ENCODE data around the gene CARD10.

Gene CARD10

GRCh38 chr22:37453696-37454095 lies 65.5 kb downstream of the CARD10 start:
- Histone ChIP-seq H3K27me3 (ENCODE audit: control insufficient read depth, insufficient read depth, low read length) (no peaks in the 10 kb centered on the region), H3K36me3 (ENCODE audit: control insufficient read depth, insufficient read depth, low read length) (no peaks in the 10 kb centered on the region), H3K27ac (ENCODE audit: low read length) (no peak overlapping the region), H3K4me1 (ENCODE audit: control insufficient read depth, insufficient read depth, low read length) (no peaks in the 10 kb centered on the region; the same call in 1 of the 2 replicates), H3K9me3 (ENCODE audit: control insufficient read depth, insufficient read depth, low read length) (no peaks in the 10 kb centered on the region), H3K4me3 (ENCODE audit: low read length) (no peak overlapping the region)
- DNase-seq (ENCODE audit: low read depth, low spot score): no peak
- no CpG with 5 or more reads among the region's 7 CpGs for WGBS (ENCODE audit: insufficient coverage, insufficient read length)

DNA sequence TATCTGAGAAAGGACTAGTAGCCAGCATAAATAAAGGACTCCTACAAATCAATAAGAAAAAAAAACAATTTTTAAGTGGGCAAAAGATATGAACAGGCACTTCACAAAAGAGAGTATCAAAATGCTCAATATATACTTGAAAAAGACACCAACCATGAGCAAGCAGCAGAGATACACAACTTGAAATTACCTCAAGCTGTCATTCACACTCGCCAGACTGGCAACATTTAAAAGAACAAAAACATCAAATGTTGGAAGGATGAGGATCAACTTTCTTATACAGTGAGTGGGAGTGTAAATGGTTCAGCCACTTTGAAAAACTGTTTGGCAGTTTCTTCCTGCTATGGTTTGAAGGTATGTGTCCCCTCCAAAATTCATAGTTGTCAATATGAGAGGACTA lies 68.0 kb downstream of the CARD10 start:
- no peak for DNase-seq (ENCODE audit: low read depth, low spot score)
- no peaks in the 10 kb centered on the region; the same call in 1 of the 2 replicates for H3K4me1 ChIP-seq (ENCODE audit: control insufficient read depth, insufficient read depth, low read length)
- WGBS (ENCODE audit: insufficient coverage, insufficient read length): no CpG with 5 or more reads among the region's 1 CpG
- H3K4me3 ChIP-seq (ENCODE audit: low read length): no peak overlapping the region
- H3K9me3 ChIP-seq (ENCODE audit: control insufficient read depth, insufficient read depth, low read length): no peaks in the 10 kb centered on the region
- no peaks in the 10 kb centered on the region for H3K27me3 ChIP-seq (ENCODE audit: control insufficient read depth, insufficient read depth, low read length)
- no peaks in the 10 kb centered on the region for H3K36me3 ChIP-seq (ENCODE audit: control insufficient read depth, insufficient read depth, low read length)
- no peak overlapping the region for H3K27ac ChIP-seq (ENCODE audit: low read length)

DNA sequence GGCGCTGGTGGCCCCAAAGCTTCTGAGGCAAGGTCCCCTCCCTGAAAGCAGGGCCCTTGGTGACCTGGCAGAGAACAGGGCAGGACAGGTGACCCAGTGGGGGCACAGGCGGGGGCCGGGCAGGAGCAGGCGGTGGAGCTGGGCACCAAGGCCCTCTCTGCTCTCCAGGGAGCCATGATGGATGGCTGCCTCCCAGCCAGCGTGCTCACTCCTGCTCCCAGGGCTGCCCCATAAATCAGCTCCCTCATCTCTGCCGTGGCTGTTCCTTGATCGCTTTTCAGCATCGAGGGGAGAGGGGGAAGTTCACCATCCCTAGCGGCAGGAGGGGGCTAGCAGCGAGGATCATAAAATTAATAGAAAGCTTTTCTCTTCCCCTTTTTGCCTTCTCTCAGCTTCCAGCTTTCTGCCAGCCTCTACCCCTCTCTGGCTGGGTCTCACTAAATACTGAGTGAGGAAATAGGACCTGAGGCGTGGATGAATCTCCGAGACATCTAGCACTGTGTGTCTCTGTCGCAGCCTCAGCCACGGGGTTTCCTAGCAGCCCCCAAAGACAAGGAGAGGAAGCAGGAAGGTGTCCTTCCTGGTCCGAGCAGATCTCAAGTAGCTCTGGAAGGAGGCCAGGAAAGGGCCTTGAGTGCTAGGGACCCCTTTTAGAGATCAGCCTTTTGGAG lies 69.7 kb downstream of the CARD10 start:
- no peaks in the 10 kb centered on the region; the same call in 1 of the 2 replicates for H3K4me1 ChIP-seq (ENCODE audit: control insufficient read depth, insufficient read depth, low read length)
- no peaks in the 10 kb centered on the region for H3K9me3 ChIP-seq (ENCODE audit: control insufficient read depth, insufficient read depth, low read length)
- no peak for DNase-seq (ENCODE audit: low read depth, low spot score)
- H3K36me3 ChIP-seq (ENCODE audit: control insufficient read depth, insufficient read depth, low read length): no peaks in the 10 kb centered on the region
- no peak overlapping the region for H3K4me3 ChIP-seq (ENCODE audit: low read length)
- no CpG with 5 or more reads among the region's 15 CpGs for WGBS (ENCODE audit: insufficient coverage, insufficient read length)
- H3K27me3 ChIP-seq (ENCODE audit: control insufficient read depth, insufficient read depth, low read length): no peaks in the 10 kb centered on the region
- H3K27ac ChIP-seq (ENCODE audit: low read length): no peak overlapping the region

DNA sequence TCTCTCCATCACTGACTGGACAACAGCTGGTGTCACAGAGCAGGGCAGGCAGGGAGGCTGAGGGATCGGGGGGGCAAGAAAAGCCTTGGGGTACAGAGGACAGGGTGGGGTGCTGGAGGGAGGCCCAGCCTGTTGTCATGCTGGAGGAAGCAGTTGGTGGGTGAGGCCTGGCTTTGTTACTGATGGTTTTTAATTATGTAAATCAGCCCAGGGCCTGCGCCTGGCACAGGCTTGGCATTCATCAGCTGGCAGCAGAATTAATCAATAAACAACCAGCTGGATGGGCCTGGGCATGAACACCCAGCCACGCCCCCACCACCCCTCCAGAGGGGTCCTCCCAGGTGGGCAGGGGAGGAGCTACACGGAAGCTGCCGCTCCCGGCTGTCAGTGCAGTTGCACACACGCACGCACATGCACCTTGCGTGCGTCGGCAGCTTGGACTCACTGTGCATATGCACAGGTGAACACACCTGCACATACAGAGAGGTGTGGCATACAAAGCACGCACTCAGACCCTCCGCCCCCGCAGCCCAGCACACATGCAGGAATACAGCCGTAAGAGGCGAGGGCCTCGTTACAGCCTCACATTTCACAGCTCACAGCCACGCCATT lies 70.6 kb downstream of the CARD10 start:
- Histone ChIP-seq H3K4me1 (ENCODE audit: control insufficient read depth, insufficient read depth, low read length) (no peaks in the 10 kb centered on the region; the same call in 1 of the 2 replicates), H3K27me3 (ENCODE audit: control insufficient read depth, insufficient read depth, low read length) (no peaks in the 10 kb centered on the region), H3K27ac (ENCODE audit: low read length) (no peak overlapping the region), H3K36me3 (ENCODE audit: control insufficient read depth, insufficient read depth, low read length) (no peaks in the 10 kb centered on the region), H3K9me3 (ENCODE audit: control insufficient read depth, insufficient read depth, low read length) (no peaks in the 10 kb centered on the region), H3K4me3 (ENCODE audit: low read length) (no peak overlapping the region)
- WGBS (ENCODE audit: insufficient coverage, insufficient read length): no CpG with 5 or more reads among the region's 18 CpGs
- no peak for DNase-seq (ENCODE audit: low read depth, low spot score)

GRCh38 chr22:37445501-37445900 lies 73.7 kb downstream of the CARD10 start:
- Histone ChIP-seq H3K27ac (ENCODE audit: low read length) (no peak overlapping the region), H3K27me3 (ENCODE audit: control insufficient read depth, insufficient read depth, low read length) (no peaks in the 10 kb centered on the region), H3K36me3 (ENCODE audit: control insufficient read depth, insufficient read depth, low read length) (no peaks in the 10 kb centered on the region), H3K4me1 (ENCODE audit: control insufficient read depth, insufficient read depth, low read length) (no peaks in the 10 kb centered on the region), H3K4me3 (ENCODE audit: low read length) (no peak overlapping the region), H3K9me3 (ENCODE audit: control insufficient read depth, insufficient read depth, low read length) (no peaks in the 10 kb centered on the region)
- 100% methylated on average over 2 of the region's 9 CpGs for WGBS (ENCODE audit: insufficient coverage, insufficient read length)
- DNase-seq (ENCODE audit: low read depth, low spot score): no peak

GRCh38 chr22:37443977-37444376 lies 75.2 kb downstream of the CARD10 start:
- no peak overlapping the region for H3K4me3 ChIP-seq (ENCODE audit: low read length)
- no CpG with 5 or more reads among the region's 7 CpGs for WGBS (ENCODE audit: insufficient coverage, insufficient read length)
- H3K27ac ChIP-seq (ENCODE audit: low read length): no peak overlapping the region
- no peaks in the 10 kb centered on the region for H3K4me1 ChIP-seq (ENCODE audit: control insufficient read depth, insufficient read depth, low read length)
- no peaks in the 10 kb centered on the region for H3K36me3 ChIP-seq (ENCODE audit: control insufficient read depth, insufficient read depth, low read length)
- no peak for DNase-seq (ENCODE audit: low read depth, low spot score)
- no peaks in the 10 kb centered on the region for H3K9me3 ChIP-seq (ENCODE audit: control insufficient read depth, insufficient read depth, low read length)
- H3K27me3 ChIP-seq (ENCODE audit: control insufficient read depth, insufficient read depth, low read length): no peaks in the 10 kb centered on the region

GRCh38 chr22:37443086-37443485 lies 76.1 kb downstream of the CARD10 start:
- no peak for DNase-seq (ENCODE audit: low read depth, low spot score)
- H3K9me3 ChIP-seq (ENCODE audit: control insufficient read depth, insufficient read depth, low read length): no peaks in the 10 kb centered on the region

DNA sequence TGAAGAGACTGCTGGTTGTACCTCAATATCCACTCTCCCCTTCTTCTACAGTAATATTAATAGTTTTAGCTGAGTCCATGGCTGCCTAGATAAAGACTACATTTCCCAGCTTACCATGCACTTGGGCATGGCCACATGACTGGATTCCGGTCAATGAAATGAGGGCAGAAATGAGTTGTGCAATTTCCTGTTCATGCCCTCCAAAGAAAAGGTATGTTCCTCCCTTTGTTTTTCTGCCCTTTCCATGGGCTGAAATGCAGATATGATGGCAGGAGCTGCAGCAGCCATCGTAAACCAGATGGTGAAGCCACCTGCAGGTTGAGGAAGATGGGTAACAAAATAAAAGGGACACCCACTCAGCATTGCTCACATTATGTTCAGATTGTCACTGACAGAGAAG lies 76.7 kb downstream of the CARD10 start:
- DNase-seq (ENCODE audit: low read depth, low spot score): no peak
- WGBS (ENCODE audit: insufficient coverage, insufficient read length): no CpG with 5 or more reads among the region's 2 CpGs
- Histone ChIP-seq H3K4me1 (ENCODE audit: control insufficient read depth, insufficient read depth, low read length) (no peaks in the 10 kb centered on the region), H3K36me3 (ENCODE audit: control insufficient read depth, insufficient read depth, low read length) (no peaks in the 10 kb centered on the region), H3K27ac (ENCODE audit: low read length) (no peak overlapping the region), H3K27me3 (ENCODE audit: control insufficient read depth, insufficient read depth, low read length) (no peaks in the 10 kb centered on the region), H3K9me3 (ENCODE audit: control insufficient read depth, insufficient read depth, low read length) (no peaks in the 10 kb centered on the region), H3K4me3 (ENCODE audit: low read length) (no peak overlapping the region)

More at GRCh38 chr22:37443086-37443485, 76.1 kb downstream of the CARD10 start:
- Histone ChIP-seq H3K4me3 (ENCODE audit: low read length) (no peak overlapping the region), H3K4me1 (ENCODE audit: control insufficient read depth, insufficient read depth, low read length) (no peaks in the 10 kb centered on the region), H3K27me3 (ENCODE audit: control insufficient read depth, insufficient read depth, low read length) (no peaks in the 10 kb centered on the region), H3K36me3 (ENCODE audit: control insufficient read depth, insufficient read depth, low read length) (no peaks in the 10 kb centered on the region), H3K27ac (ENCODE audit: low read length) (no peak overlapping the region)
- WGBS (ENCODE audit: insufficient coverage, insufficient read length): no CpG with 5 or more reads among the region's 7 CpGs

DNA sequence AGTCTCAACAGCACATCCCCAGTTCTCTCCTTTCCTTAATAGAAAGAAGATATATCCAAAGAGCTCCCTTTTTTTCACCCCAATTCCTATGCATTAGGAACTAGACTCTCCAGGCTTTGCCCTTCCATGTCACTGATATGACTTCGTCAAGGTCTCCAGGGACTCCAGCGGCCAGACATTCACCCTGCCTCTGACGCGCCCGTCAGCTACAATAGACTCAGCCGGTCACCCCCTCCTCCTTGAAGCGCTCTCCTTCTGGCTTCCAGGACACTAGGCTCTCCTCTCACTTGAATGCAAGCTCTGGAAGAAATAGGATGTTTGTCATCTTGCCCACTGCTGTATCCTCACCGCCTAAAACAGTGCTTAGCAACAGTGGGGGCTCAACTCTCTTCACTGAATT lies 77.1 kb downstream of the CARD10 start:
- WGBS (ENCODE audit: insufficient coverage, insufficient read length): no CpG with 5 or more reads among the region's 8 CpGs
- Histone ChIP-seq H3K4me1 (ENCODE audit: control insufficient read depth, insufficient read depth, low read length) (no peaks in the 10 kb centered on the region), H3K36me3 (ENCODE audit: control insufficient read depth, insufficient read depth, low read length) (no peaks in the 10 kb centered on the region), H3K27ac (ENCODE audit: low read length) (no peak overlapping the region), H3K27me3 (ENCODE audit: control insufficient read depth, insufficient read depth, low read length) (no peaks in the 10 kb centered on the region), H3K9me3 (ENCODE audit: control insufficient read depth, insufficient read depth, low read length) (no peaks in the 10 kb centered on the region), H3K4me3 (ENCODE audit: low read length) (no peak overlapping the region)
- DNase-seq (ENCODE audit: low read depth, low spot score): no peak

DNA sequence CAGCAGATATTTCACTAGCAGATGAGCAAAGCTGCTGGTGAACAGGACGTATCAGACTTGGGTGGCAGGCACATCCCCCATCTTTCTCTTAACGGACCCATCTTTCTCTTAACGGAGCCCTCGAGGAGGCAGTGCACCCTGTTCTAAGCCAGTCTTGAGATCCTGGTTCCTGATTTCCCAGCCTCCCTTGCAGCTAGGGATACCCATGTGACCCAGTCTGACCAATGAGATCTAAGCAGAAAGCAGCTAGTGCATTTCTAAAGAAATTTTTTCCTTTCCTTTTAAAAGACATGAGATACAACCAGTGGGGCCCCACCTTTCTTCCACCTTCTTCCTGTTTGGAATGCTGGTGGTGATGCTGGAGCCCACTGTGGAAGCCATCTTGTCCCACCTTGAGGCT lies 78.3 kb downstream of the CARD10 start:
- no peaks in the 10 kb centered on the region for H3K27me3 ChIP-seq (ENCODE audit: control insufficient read depth, insufficient read depth, low read length)
- H3K4me1 ChIP-seq (ENCODE audit: control insufficient read depth, insufficient read depth, low read length): no peaks in the 10 kb centered on the region
- no peak for DNase-seq (ENCODE audit: low read depth, low spot score)
- no peaks in the 10 kb centered on the region for H3K36me3 ChIP-seq (ENCODE audit: control insufficient read depth, insufficient read depth, low read length)
- H3K27ac ChIP-seq (ENCODE audit: low read length): no peak overlapping the region
- no peak overlapping the region for H3K4me3 ChIP-seq (ENCODE audit: low read length)
- H3K9me3 ChIP-seq (ENCODE audit: control insufficient read depth, insufficient read depth, low read length): no peaks in the 10 kb centered on the region
- WGBS (ENCODE audit: insufficient coverage, insufficient read length): no CpG with 5 or more reads among the region's 4 CpGs

Measured in iPS DF 6.9 (cell line).